Fibroblast of mammary gland (primary cell): ENCODE results near the gene TAF3.
A peak's percentile ranks its signal among the peaks of the same experiment; 100 is the strongest.

Source experiments
- DNase-seq: peaks from one replicate; pipeline ENCODE4 v3.0.0-alpha.2; 2010; ENCODE audit warnings: low read depth
- H3K4me3 ChIP-seq: 2 replicates; pipeline ENCODE4 v1.5.1; 2011; ENCODE audit warnings: low read depth, mild to moderate bottlenecking, low read length, moderate library complexity; ENCODE audit not compliant: control insufficient read depth
- CTCF ChIP-seq: conservative IDR thresholded peaks from 2 replicates; pipeline ENCODE4 v1.5.1; 2011; ENCODE audit warnings: low read depth, low read length, inconsistent platforms; ENCODE audit not compliant: control insufficient read depth, insufficient read depth

Gene TAF3

DNA sequence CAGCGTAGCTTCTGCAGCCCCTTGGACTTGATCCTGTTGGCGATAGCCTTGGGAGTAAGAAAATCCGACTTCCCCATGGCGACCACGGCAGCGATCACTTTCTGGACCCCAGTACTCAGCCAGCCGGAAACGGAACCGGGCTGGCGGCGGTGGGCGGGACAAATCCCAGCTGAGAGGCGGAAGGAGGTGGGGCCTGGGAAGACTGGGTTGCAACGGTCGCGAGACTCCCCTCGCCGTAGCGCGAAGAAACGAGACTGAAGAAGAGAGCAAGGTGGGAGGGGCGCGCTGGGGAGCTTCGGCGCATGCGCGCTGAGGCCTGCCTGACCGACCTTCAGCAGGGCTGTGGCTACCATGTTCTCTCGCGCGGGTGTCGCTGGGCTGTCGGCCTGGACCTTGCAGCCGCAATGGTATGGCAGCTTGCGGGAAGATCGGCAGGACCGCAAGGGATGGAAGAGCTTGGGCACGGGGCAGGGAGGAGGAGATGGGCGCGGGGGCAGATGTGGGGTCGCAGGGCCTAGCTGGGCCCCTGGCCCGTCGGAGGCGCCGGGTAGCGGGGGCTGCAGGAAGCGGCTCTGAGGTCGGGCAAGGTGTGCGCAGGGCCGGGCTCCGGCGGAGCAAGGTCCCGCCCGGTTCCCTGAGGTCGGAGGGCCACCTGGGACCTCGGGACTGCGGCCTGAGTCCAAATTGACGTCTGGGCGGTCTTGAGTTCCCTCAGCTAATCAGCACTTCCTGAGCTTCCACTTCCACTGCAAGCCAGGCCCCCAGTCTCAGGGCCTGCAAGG is 30.3 kb upstream of the TAF3 start, which contains the start of the genes ATP5F1C and KIN:
Gene ATP5F1C (plus strand): TSS at position 321 of the 782 bp plus-strand sequence. CDS start 31 bp downstream, at position 352.
Gene KIN (minus strand): TSS at position 137 of the 782 bp plus-strand sequence. CDS start 60 bp downstream, at position 77.
- DNase-seq = peak; percentile 95
- TF ChIP-seq CTCF = no peak
- peak within 1 kb of the TSS; percentile 98 for H3K4me3 ChIP-seq

- no peak for TF ChIP-seq CTCF
- DNase-seq = peak; percentile 37
- H3K4me3 ChIP-seq = peak overlapping the region; percentile 98
Measured at GRCh38 chr10:7788639-7789286, 29.5 kb upstream of the TAF3 start.

DNA sequence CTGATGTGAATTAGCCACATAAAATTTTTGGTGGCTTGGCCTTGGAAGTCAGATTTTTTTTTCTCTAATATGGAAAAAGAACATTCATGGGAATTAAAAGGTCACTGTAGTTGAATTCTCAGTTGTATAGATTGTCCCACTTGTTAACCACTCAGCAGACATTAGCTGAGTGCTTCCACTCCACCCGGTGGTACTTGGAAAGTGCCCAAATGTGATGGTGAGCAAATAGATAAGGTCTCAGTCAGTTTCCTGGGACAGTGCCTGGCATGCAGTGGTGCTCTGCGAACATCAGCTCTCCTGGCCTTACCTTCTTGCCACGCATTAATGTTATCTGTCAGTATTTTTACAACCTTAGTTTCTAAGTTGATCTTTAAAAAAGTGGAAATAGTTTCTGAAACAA is 28.9 kb upstream of the TAF3 start:
- peak; percentile 45 for DNase-seq
- no peak for TF ChIP-seq CTCF
- H3K4me3 ChIP-seq = peak overlapping the region; percentile 98

GRCh38 chr10:7792541-7792940 is 25.8 kb upstream of the TAF3 start:
- no peak for DNase-seq
- no peak overlapping the region for H3K4me3 ChIP-seq
- no peak for TF ChIP-seq CTCF

DNA sequence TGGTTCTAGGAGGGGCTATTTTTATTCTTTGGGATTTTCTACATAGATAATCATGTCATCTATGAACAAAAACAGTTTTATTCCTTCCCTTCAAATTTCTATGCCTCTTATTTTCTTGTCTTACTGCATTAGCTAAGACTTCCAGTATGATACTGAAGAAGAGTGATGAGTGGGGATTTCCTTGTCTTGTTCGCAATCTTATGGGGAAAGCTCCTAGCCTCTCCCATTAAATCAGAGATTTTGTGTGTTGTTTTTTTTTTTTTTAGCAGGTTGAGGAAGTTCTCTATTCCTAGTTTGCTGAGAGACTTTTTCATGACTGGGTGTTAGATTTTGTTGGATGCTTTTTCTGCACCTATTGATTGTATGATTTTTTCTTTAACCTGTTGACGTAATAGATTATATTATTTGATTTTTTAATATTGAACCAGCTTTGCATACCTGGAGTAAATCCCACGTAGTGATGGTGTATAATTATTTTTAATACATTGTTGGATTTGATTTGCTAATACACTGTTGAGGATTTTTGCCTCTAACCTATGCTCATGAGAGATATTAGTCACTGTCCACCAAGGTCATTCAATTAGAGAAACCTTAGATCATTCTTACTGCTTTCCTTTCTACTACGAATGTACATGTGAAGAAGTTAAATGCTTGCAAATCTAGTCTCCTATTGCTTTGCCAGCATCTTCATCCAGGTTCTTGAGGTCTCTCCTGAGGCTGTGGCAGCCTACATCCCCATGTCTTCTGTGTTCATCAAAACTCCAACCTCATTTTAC is 23.9 kb upstream of the TAF3 start:
- no peak for TF ChIP-seq CTCF
- no peak overlapping the region for H3K4me3 ChIP-seq
- peak; percentile 22 for DNase-seq

- TF ChIP-seq CTCF = no peak
- peak; percentile 15 for DNase-seq
- no peak overlapping the region for H3K4me3 ChIP-seq
Measured at GRCh38 chr10:7795605-7796004, 22.7 kb upstream of the TAF3 start.
